H1 (cell line): ENCODE results near the gene PLCB4. TPM values are rescaled to one million over a fixed set of nuclear protein-coding genes. Genes with fewer than 3 reads are reported as not detected.

Experiments used
- CTCF ChIA-PET: fragments of 300-600 bp; sonication (Branson Sonifier 250); formaldehyde crosslinking; loops from one replicate; lab custom pipeline; 2021; ENCODE audit not compliant: partially characterized antibody; lab: Charles Lee
- POLR2A ChIA-PET: fragments of 300-600 bp; sonication (Branson Sonifier 250); formaldehyde crosslinking; loops from one replicate; lab custom pipeline; 2021; ENCODE audit warnings: inconsistent platforms; ENCODE audit not compliant: partially characterized antibody; lab: Charles Lee
- DNase-seq, 2 experiments: peaks; one replicate each; pipeline versions ENCODE4 v3.0.0 to v3.0.0-alpha.2; 2010 to 2022; ENCODE audit warnings: low spot score in 2 of 2, low read depth in 1 of 2, mixed read lengths in 1 of 2
- FAIRE-seq: peaks from 2 replicates; lab custom pipeline; 2011; peaks lifted over from hg19 to GRCh38; lab: Jason Lieb, UNC
- H2AFZ ChIP-seq: 2 replicates; pipeline ENCODE4 v1.8.1; 2012; ENCODE audit warnings: low read length, inconsistent platforms
- H2AK5ac ChIP-seq: 2 replicates; pipeline ENCODE4 v1.6.1; 2013; ENCODE audit warnings: low read depth, low read length
- H2BK120ac ChIP-seq: replicated peaks from 2 replicates; pipeline ENCODE3; 2013; ENCODE audit warnings: low read depth, low read length, inconsistent platforms
- H2BK12ac ChIP-seq: 2 replicates; pipeline ENCODE4 v1.6.1; 2013; ENCODE audit warnings: low read depth, low read length
- H2BK15ac ChIP-seq: 2 replicates; pipeline ENCODE4 v1.6.1; 2013; ENCODE audit warnings: low read length
- H2BK20ac ChIP-seq: 2 replicates; pipeline ENCODE4 v1.6.1; 2013; ENCODE audit warnings: low read length
- H2BK5ac ChIP-seq: 2 replicates; pipeline ENCODE4 v1.6.1; 2013; ENCODE audit warnings: low read depth, low read length
- H3K14ac ChIP-seq: 2 replicates; pipeline ENCODE4 v1.6.1; 2013; ENCODE audit warnings: inconsistent platforms; ENCODE audit not compliant: insufficient read length
- H3K18ac ChIP-seq: 2 replicates; pipeline ENCODE4 v1.6.1; 2013; ENCODE audit warnings: low read length; ENCODE audit errors: extremely low read depth
- H3K23ac ChIP-seq: 2 replicates; pipeline ENCODE4 v1.6.1; 2013; ENCODE audit warnings: inconsistent platforms; ENCODE audit not compliant: insufficient read length
- H3K23me2 ChIP-seq: 2 replicates; pipeline ENCODE4 v1.6.1; 2013; ENCODE audit warnings: low read depth, low read length
- H3K27ac ChIP-seq: 2 replicates; pipeline ENCODE4 v1.6.1; 2011; ENCODE audit warnings: low read depth, low read length, inconsistent platforms
- H3K27me3 ChIP-seq, 4 experiments: replicated peaks in 1 of 4; 1 replicate in 1 of 4; 2 replicates in 3 of 4; pipeline versions ENCODE4 v1.6.1 to v1.8.1; 2011 to 2013; ENCODE audit warnings: low read length in 3 of 4, mild to moderate bottlenecking in 3 of 4, inconsistent platforms in 2 of 4, mixed read lengths in 2 of 4, moderate library complexity in 1 of 4; ENCODE audit not compliant: control insufficient read depth in 3 of 4, insufficient read depth in 3 of 4; ENCODE audit errors: extremely low read depth in 1 of 4
- H3K36me3 ChIP-seq, 4 experiments: 2 replicates each; pipeline versions ENCODE4 v1.6.1 to v1.8.1; 2011 to 2013; ENCODE audit warnings: mild to moderate bottlenecking in 4 of 4, low read length in 3 of 4, moderate library complexity in 2 of 4, control low read depth in 1 of 4, inconsistent platforms in 1 of 4; ENCODE audit not compliant: insufficient read depth in 4 of 4, control insufficient read depth in 2 of 4
- H3K4ac ChIP-seq: replicated peaks from 2 replicates; pipeline ENCODE3; 2013; ENCODE audit warnings: low read length, low read depth, mixed read lengths, inconsistent platforms; ENCODE audit not compliant: insufficient read length
- H3K4me1 ChIP-seq, 4 experiments: replicated peaks in 1 of 4; 1 replicate in 1 of 4; 2 replicates in 3 of 4; pipeline versions ENCODE4 v1.6.1 to v1.8.1; 2011 to 2013; ENCODE audit warnings: low read length in 3 of 4, inconsistent platforms in 2 of 4, mixed read lengths in 1 of 4; ENCODE audit not compliant: insufficient read depth in 4 of 4, control insufficient read depth in 3 of 4
- H3K4me2 ChIP-seq, 2 experiments: 2 replicates each; pipeline versions ENCODE4 v1.6.1 to v1.8.1; 2011 to 2013; ENCODE audit warnings: low read depth in 2 of 2, low read length in 2 of 2, control low read depth in 1 of 2, inconsistent platforms in 1 of 2, mild to moderate bottlenecking in 1 of 2; ENCODE audit not compliant: insufficient read depth in 1 of 2
- H3K4me3 ChIP-seq, 4 experiments: fragments of 200-600, 300-600 bp in 1 of 4; sonication (generic), shearing (Covaris generic), sonication (Bioruptor Twin) in 1 of 4; 2 replicates each; pipeline versions ENCODE4 v1.5.1 to v1.8.1; 2011 to 2016; ENCODE audit warnings: low read length in 4 of 4, low read depth in 3 of 4, control low read depth in 2 of 4, inconsistent platforms in 2 of 4, mild to moderate bottlenecking in 2 of 4, mixed read lengths in 1 of 4, moderate library complexity in 1 of 4; ENCODE audit not compliant: insufficient read depth in 2 of 4; ENCODE audit errors: extremely low read depth in 1 of 4
- H3K56ac ChIP-seq: replicated peaks from 2 replicates; pipeline ENCODE3; 2013; ENCODE audit warnings: low read depth, mild to moderate bottlenecking, mixed read lengths, low read length, inconsistent platforms; ENCODE audit not compliant: insufficient read length
- H3K79me1 ChIP-seq: 2 replicates; pipeline ENCODE4 v1.6.1; 2013; ENCODE audit warnings: low read depth, low read length, control low read depth
- H3K79me2 ChIP-seq, 2 experiments: 2 replicates each; pipeline versions ENCODE4 v1.6.1 to v1.8.1; 2012 to 2013; ENCODE audit warnings: low read length in 2 of 2, mild to moderate bottlenecking in 2 of 2, inconsistent platforms in 1 of 2; ENCODE audit not compliant: insufficient read depth in 2 of 2, control insufficient read depth in 1 of 2
- H3K9ac ChIP-seq, 4 experiments: replicated peaks in 1 of 4; 1 replicate in 1 of 4; 2 replicates in 3 of 4; pipeline versions ENCODE4 v1.6.1 to v1.8.1; 2011 to 2013; ENCODE audit warnings: low read depth in 3 of 4, low read length in 3 of 4, control low read depth in 2 of 4, mild to moderate bottlenecking in 2 of 4, moderate library complexity in 2 of 4, inconsistent platforms in 1 of 4; ENCODE audit errors: extremely low read depth in 1 of 4
- H3K9me3 ChIP-seq, 2 experiments: 2 replicates each; pipeline versions ENCODE4 v1.6.1 to v1.8.1; 2012 to 2013; ENCODE audit warnings: mild to moderate bottlenecking in 2 of 2, moderate library complexity in 2 of 2, control low read depth in 1 of 2, inconsistent platforms in 1 of 2, low read depth in 1 of 2, low read length in 1 of 2, mixed read lengths in 1 of 2; ENCODE audit not compliant: insufficient read depth in 2 of 2
- H4K20me1 ChIP-seq, 2 experiments: replicated peaks in 1 of 2; 2 replicates each; pipeline versions ENCODE3 to v1.8.1; 2011 to 2013; ENCODE audit warnings: inconsistent platforms in 2 of 2, low read length in 2 of 2, mild to moderate bottlenecking in 1 of 2; ENCODE audit not compliant: insufficient read depth in 2 of 2, control insufficient read depth in 1 of 2
- H4K5ac ChIP-seq: 2 replicates; pipeline ENCODE4 v1.6.1; 2013; ENCODE audit warnings: low read length, low read depth, mixed read lengths, inconsistent platforms; ENCODE audit not compliant: insufficient read length
- H4K8ac ChIP-seq: 2 replicates; pipeline ENCODE4 v1.8.0; 2013; ENCODE audit warnings: mild to moderate bottlenecking, moderate library complexity, low read length, inconsistent platforms; ENCODE audit not compliant: insufficient read depth; ENCODE audit errors: extremely low read depth
- H4K91ac ChIP-seq: replicated peaks from 2 replicates; pipeline ENCODE3; 2013; ENCODE audit warnings: low read length, mixed read lengths, inconsistent platforms; ENCODE audit not compliant: insufficient read length
- BCL11A ChIP-seq, 2 experiments: IDR thresholded peaks; one replicate each; pipeline ENCODE4 v1.6.1; 2011; ENCODE audit warnings: low read depth in 2 of 2, low read length in 2 of 2, mild to moderate bottlenecking in 2 of 2
- CHD2 ChIP-seq: IDR thresholded peaks from 2 replicates; pipeline ENCODE4 v1.6.1; 2012; ENCODE audit warnings: low read length, improper control_type of control experiment
- CREB1 ChIP-seq: IDR thresholded peaks from 2 replicates; pipeline ENCODE4 v1.6.1; 2012; ENCODE audit warnings: inconsistent platforms
- EP300 ChIP-seq, 2 experiments: IDR thresholded peaks; 1 replicate in 1 of 2; 2 replicates in 1 of 2; pipeline ENCODE4 v1.6.1; 2011 to 2012; ENCODE audit warnings: low read depth in 2 of 2, low read length in 2 of 2, mild to moderate bottlenecking in 2 of 2, borderline replicate concordance in 1 of 2, inconsistent platforms in 1 of 2, moderate library complexity in 1 of 2
- MAX ChIP-seq: IDR thresholded peaks from 2 replicates; pipeline ENCODE4 v1.6.1; 2012; ENCODE audit warnings: inconsistent platforms
- NANOG ChIP-seq: IDR thresholded peaks from 2 replicates; pipeline ENCODE4 v1.6.1; 2011; ENCODE audit warnings: low read length, low read depth, mild to moderate bottlenecking, inconsistent platforms; ENCODE audit not compliant: insufficient read depth, poor library complexity, severe bottlenecking
- PHF8 ChIP-seq: fragments of 200-600 bp; sonication (generic); conservative IDR thresholded peaks from 2 replicates; pipeline ENCODE4 v1.7.1; 2012; ENCODE audit warnings: low read depth, mild to moderate bottlenecking, inconsistent platforms, low read length, moderate library complexity
- RNF2 ChIP-seq: fragments of 200-900, 300-1000 bp; sonication (generic); IDR thresholded peaks from 2 replicates; pipeline ENCODE4 v1.7.1; 2016; ENCODE audit warnings: borderline replicate concordance, low read depth, mild to moderate bottlenecking, antibody characterized with exemption, low read length; ENCODE audit not compliant: poor library complexity, severe bottlenecking; ENCODE audit errors: missing control alignments
- WGBS, 2 experiments: shearing (Covaris generic) in 1 of 2; methylation state at CpG; one replicate each; pipeline versions ENCODE4 v1.1.6 to v1.1.7; 2013 to 2015; ENCODE audit warnings: low lambda C conversion rate in 2 of 2, mixed read lengths in 2 of 2, inconsistent platforms in 1 of 2, low coverage in 1 of 2, missing lambda C conversion rate in 1 of 2; ENCODE audit not compliant: insufficient replicate concordance in 2 of 2, insufficient coverage in 1 of 2, insufficient read length in 1 of 2; ENCODE audit errors: extremely low coverage in 1 of 2, missing lambda C conversion rate in 1 of 2; 5-methylcytosine and 5-hydroxymethylcytosine counted together
- polyA plus RNA-seq, 7 experiments: library from polyadenylated mRNA; depleted of rRNA in 3 of 7; stranded (reverse) in 5 of 7; unstranded in 2 of 7; fragments of >200 nt in 5 of 7; fragments of 200-250 nt in 2 of 7; gene quantifications; 1 replicate in 5 of 7; 2 replicates in 1 of 7; 4 replicates in 1 of 7; pipeline versions ENCODE4 v1.2.1 to v1.2.3, GENCODE V29; 2011 to 2013; ENCODE audit warnings: missing spikeins in 2 of 7, mixed read lengths in 2 of 7
- total RNA-seq: library from RNA; stranded (reverse); fragmentation: NEBNext Ultra II Directional; extraction: Animal tissue kit (Norgen Biotek cat#: 25700); gene quantifications from 2 replicates; pipeline ENCODE4 v1.2.1, GENCODE V29; 2021
- TF ChIP-seq, protein P1 (sequence below): IDR thresholded peaks from 2 replicates; pipeline ENCODE4 v1.6.1; 2012; ENCODE audit warnings: low read length, inconsistent platforms

The PLCB4 gene
- total and polyA plus RNA-seq, 2 of the 8 experiments (the other 6 are each of a cell fraction or from before 2014, with no cell fraction given): 3.2 to 14.1 TPM

DNA sequence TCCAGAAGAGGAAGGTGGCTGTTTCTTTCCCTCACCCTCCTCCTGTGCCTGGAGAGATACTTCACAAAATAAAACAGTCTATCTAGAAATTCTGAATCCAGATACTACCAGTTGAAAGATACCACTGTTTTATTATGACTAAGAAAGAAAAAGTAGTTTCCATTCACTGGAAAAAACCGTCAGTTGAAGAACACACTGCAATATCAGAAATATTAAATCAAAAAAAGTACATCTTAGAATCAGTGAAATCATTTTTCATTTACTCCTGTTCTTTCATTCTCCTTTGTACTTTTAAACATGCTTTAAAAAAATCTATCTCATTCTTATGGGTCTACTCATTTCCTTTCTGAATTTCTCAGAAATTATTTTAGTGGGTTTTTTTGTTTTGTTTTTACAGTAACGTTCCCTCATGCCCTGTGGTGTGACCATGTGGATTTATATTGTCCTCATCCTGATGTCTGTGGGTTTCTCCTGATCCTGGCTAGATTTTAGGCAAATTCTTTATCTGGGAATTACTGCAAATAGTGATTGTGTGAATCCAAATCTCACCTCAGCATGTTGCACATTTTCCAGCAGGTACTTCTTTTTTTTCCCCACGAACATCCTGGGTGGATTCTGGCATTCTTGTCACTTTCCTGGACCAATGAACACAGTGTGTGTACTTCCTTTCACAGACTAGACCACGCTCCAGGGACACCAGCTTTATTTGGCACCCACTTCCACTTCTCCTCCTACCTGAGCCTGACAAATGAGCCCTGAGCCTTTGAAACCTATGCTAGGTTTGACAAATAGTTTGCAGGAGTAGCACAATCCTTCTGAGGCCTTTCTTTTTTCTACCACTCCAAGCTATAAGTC, 331.5 kb downstream of the PLCB4 start:
- no peak for DNase-seq
- Histone ChIP-seq H3K18ac (peak overlapping the region; percentile 35; the same call in 1 of the 2 replicates), H4K20me1 (no peaks in the 10 kb centered on the region), H3K9me3 (0 out of 4 replicates have a peak, but pooled peaks cover 0 to 5% of the 10 kb centered on the region in 2 experiments), H4K8ac (no peak overlapping the region), H2AK5ac (no peak overlapping the region), H3K79me2 (no peaks in the 10 kb centered on the region), H3K79me1 (no peaks in the 10 kb centered on the region), H3K4me3 (no peak overlapping the region), H3K27ac (no peak overlapping the region), H3K4me2 (no peak overlapping the region), H3K4ac (no peak overlapping the region), H3K14ac (no peak overlapping the region), H3K56ac (no peak overlapping the region), H3K4me1 (peaks cover 0 to 5% (median 1%) of the 10 kb centered on the region in 4 experiments; a peak in 5 of 7 replicates), H3K36me3 (peaks cover 2 to 14% (median 5%) of the 10 kb centered on the region in 4 experiments; a peak in 5 of 8 replicates), H3K9ac (no peak overlapping the region), H3K23me2 (no peaks in the 10 kb centered on the region), H2AFZ (no peak overlapping the region), H4K91ac (no peak overlapping the region), H4K5ac (no peak overlapping the region), H3K27me3 (no peaks in the 10 kb centered on the region), H2BK12ac (no peak overlapping the region), H2BK5ac (no peak overlapping the region), H2BK20ac (no peak overlapping the region), H2BK120ac (no peak overlapping the region), H2BK15ac (no peak overlapping the region), H3K23ac (no peak overlapping the region)
- FAIRE-seq: no peak
- WGBS, 2 experiments: 89% methylated on average over 4 of the region's 4 CpGs; no CpG with 5 or more reads in 1 of the 2 experiments
- ChIA-PET CTCF (interaction anchor here (0.6 to 1.4 kb wide), 2 partner anchors 41 to 184 kb away, joined by 3 read pairs; no protein-coding TSS in a partner anchor), POLR2A (no interaction called here)
- TF ChIP-seq, protein P1, sequence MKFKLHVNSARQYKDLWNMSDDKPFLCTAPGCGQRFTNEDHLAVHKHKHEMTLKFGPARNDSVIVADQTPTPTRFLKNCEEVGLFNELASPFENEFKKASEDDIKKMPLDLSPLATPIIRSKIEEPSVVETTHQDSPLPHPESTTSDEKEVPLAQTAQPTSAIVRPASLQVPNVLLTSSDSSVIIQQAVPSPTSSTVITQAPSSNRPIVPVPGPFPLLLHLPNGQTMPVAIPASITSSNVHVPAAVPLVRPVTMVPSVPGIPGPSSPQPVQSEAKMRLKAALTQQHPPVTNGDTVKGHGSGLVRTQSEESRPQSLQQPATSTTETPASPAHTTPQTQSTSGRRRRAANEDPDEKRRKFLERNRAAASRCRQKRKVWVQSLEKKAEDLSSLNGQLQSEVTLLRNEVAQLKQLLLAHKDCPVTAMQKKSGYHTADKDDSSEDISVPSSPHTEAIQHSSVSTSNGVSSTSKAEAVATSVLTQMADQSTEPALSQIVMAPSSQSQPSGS: no peak
- TF ChIP-seq CHD2 (no peak), BCL11A (IDR thresholded peaks at IDR 0.05; ENCODE audit: low read depth in 2 of 2, low read length in 2 of 2) (no peak), NANOG (no peak), MAX (no peak), RNF2 (no peak), PHF8 (no peak), CREB1 (no peak), EP300 (IDR thresholded peaks at IDR 0.05; ENCODE audit: borderline replicate concordance in 1 of 2, low read depth in 2 of 2, low read length in 2 of 2) (no peak)
